ENCODE results near the gene TLDC2. TPM values are rescaled to one million over a fixed set of nuclear protein-coding genes. Genes with fewer than 3 reads are reported as not detected.
"Not testable (repeated sequence)": the region's sequence is repeated elsewhere in the genome, so short reads cannot be mapped to it uniquely, and the experiment has no call there.

The TLDC2 gene
- total RNA-seq, 1 donor from 2014 or later: not detected

- H3K4me1 Mint-ChIP-seq: peaks cover 57% of the 10 kb centered on the region
- H3K27me3 Mint-ChIP-seq: no peaks in the 10 kb centered on the region
- ChIA-PET CTCF (interaction anchor here (0.9 to 4.9 kb wide), 5 partner anchors 20 to 50 kb away, joined by 3 to 37 read pairs (median 4); a partner anchor contains a TSS), POLR2A (interaction anchor here (0.6 to 3.3 kb wide), 9 partner anchors 10 to 879 kb away, joined by 3 to 73 read pairs (median 7); partner anchors contain the start of genes DSN1 and TGIF2)
- ATAC-seq (ENCODE audit: low read depth): peak; percentile 7
- peak overlapping the region; percentile 47 for H3K4me3 Mint-ChIP-seq
- no peak for DNase-seq
- TF ChIP-seq CTCF (IDR thresholded peaks at IDR 0.05): no peak
- H3K36me3 Mint-ChIP-seq (ENCODE audit: low read depth): peaks cover 6% of the 10 kb centered on the region
- intact Hi-C loops (cut with micrococcal nuclease): loop anchor here (2.0 to 10.0 kb wide), 2 partner anchors 50 to 882 kb away; partner anchors contain the start of gene SCAND1
- no peaks in the 10 kb centered on the region for H3K9me3 Mint-ChIP-seq
- H3K27ac Mint-ChIP-seq: peak overlapping the region; percentile 83
These were observed 39.2 kb upstream of the TLDC2 start for GRCh38 chr20:36836591-36837269.

- not testable (repeated sequence) for H3K36me3 Mint-ChIP-seq (ENCODE audit: low read depth); H3K27me3 Mint-ChIP-seq; DNase-seq; H3K9me3 Mint-ChIP-seq
- intact Hi-C loops (cut with micrococcal nuclease): loop anchor here (10.0 kb wide), 1 partner anchor 884 kb away; the partner anchor contains the start of gene SCAND1
- Mint-ChIP-seq H3K27ac (peak overlapping the region; percentile 81), H3K4me1 (peaks cover 73% of the 10 kb centered on the region), H3K4me3 (peak overlapping the region; percentile 19)
- ChIA-PET POLR2A (interaction anchor here (0.5 to 1.4 kb wide), 5 partner anchors 17 to 693 kb away, joined by 3 to 9 read pairs (median 3); a partner anchor contains a TSS), CTCF (interaction anchor here (1.2 to 4.3 kb wide), 4 partner anchors 16 to 46 kb away, joined by 3 to 28 read pairs (median 4); no protein-coding TSS in a partner anchor)
- peak; percentile 29 for ATAC-seq (ENCODE audit: low read depth)
These were observed 37.6 kb upstream of the TLDC2 start for GRCh38 chr20:36838376-36838775.

- Mint-ChIP-seq H3K27me3 (no peaks in the 10 kb centered on the region), H3K9me3 (no peaks in the 10 kb centered on the region), H3K36me3 (ENCODE audit: low read depth) (peaks cover 4% of the 10 kb centered on the region), H3K4me1 (peaks cover 79% of the 10 kb centered on the region), H3K27ac (peak overlapping the region; percentile 37), H3K4me3 (no peak overlapping the region)
- DNase-seq (no peak), ATAC-seq (ENCODE audit: low read depth) (no peak)
- no peak for TF ChIP-seq CTCF (IDR thresholded peaks at IDR 0.05)
- ChIA-PET POLR2A (interaction anchor here (0.5 to 1.4 kb wide), 5 partner anchors 12 to 36 kb away, joined by 3 to 4 read pairs (median 3); no protein-coding TSS in a partner anchor), CTCF (interaction anchor here (1.2 to 1.3 kb wide), 2 partner anchors 15 to 27 kb away, joined by 3 read pairs; no protein-coding TSS in a partner anchor)
- intact Hi-C loops (cut with micrococcal nuclease): loop anchor here (10.0 kb wide), 1 partner anchor 884 kb away; the partner anchor contains the start of gene SCAND1
These were observed 36.8 kb upstream of the TLDC2 start for GRCh38 chr20:36839150-36839549.

GRCh38 chr20:36841030-36841429, 34.9 kb upstream of the TLDC2 start:
- H3K4me3 Mint-ChIP-seq; H3K9me3 Mint-ChIP-seq; H3K27me3 Mint-ChIP-seq; H3K36me3 Mint-ChIP-seq (ENCODE audit: low read depth); DNase-seq; ATAC-seq (ENCODE audit: low read depth): not testable (repeated sequence)
- POLR2A ChIA-PET: interaction anchor here (0.6 to 1.3 kb wide), 3 partner anchors 15 to 67 kb away, joined by 3 read pairs; partner anchors contain the start of gene DSN1
- Mint-ChIP-seq H3K27ac (peak overlapping the region; percentile 98), H3K4me1 (peaks cover 83% of the 10 kb centered on the region)
- CTCF ChIA-PET: interaction anchor here (0.9 to 1.6 kb wide), 2 partner anchors 11 to 23 kb away, joined by 3 to 8 read pairs; a partner anchor contains a TSS
- intact Hi-C loops (cut with micrococcal nuclease): loop anchor here (10.0 kb wide), 1 partner anchor 434 kb away; no protein-coding TSS in a partner anchor

GRCh38 chr20:36845288-36845971, 30.5 kb upstream of the TLDC2 start:
- H3K4me3 Mint-ChIP-seq: peak overlapping the region; percentile 74
- no peaks in the 10 kb centered on the region for H3K9me3 Mint-ChIP-seq
- H3K36me3 Mint-ChIP-seq (ENCODE audit: low read depth): no peaks in the 10 kb centered on the region
- ATAC-seq (ENCODE audit: low read depth) (peak; percentile 6), DNase-seq (peak; percentile 39)
- no peaks in the 10 kb centered on the region for H3K27me3 Mint-ChIP-seq
- ChIA-PET POLR2A (interaction anchor here (0.5 to 7.6 kb wide), 19 partner anchors 9 to 272 kb away, joined by 3 to 73 read pairs (median 5); partner anchors contain the start of genes DSN1, NDRG3, RAB5IF and TGIF2), CTCF (interaction anchor here (4.4 kb wide), 1 partner anchor 18 kb away, joined by 24 read pairs; a partner anchor contains a TSS)
- H3K4me1 Mint-ChIP-seq: peaks cover 88% of the 10 kb centered on the region
- H3K27ac Mint-ChIP-seq: peak overlapping the region; percentile 95
- TF ChIP-seq CTCF (IDR thresholded peaks at IDR 0.05): no peak
- intact Hi-C loops (cut with micrococcal nuclease): loop anchor here (5.0 to 10.0 kb wide), 2 partner anchors 38 to 429 kb away; no protein-coding TSS in a partner anchor

Measured in activated B cell treated with CpG ODN at 0.5 μM for 24 hours (primary cell).